Hepatocyte (in vitro differentiated cells): ENCODE data around the gene PPDPF.
"Not testable (repeated sequence)": the region's sequence is repeated elsewhere in the genome, so short reads cannot be mapped to it uniquely, and the experiment has no call there.

ENCODE experiments used
- CTCF ChIP-seq: fragments of 200-600 bp; sonication (generic); IDR thresholded peaks from 2 replicates; pipeline ENCODE4 v1.5.1; 2016; ENCODE audit warnings: antibody characterized with exemption, mild to moderate bottlenecking; ENCODE audit not compliant: poor library complexity
- EZH2 ChIP-seq: fragments of 200-600 bp; sonication (generic); IDR thresholded peaks from 2 replicates; pipeline ENCODE4 v1.6.1; 2016; ENCODE audit warnings: antibody characterized with exemption, mild to moderate bottlenecking, borderline replicate concordance
- EZH2phosphoT487 ChIP-seq: fragments of 200-600 bp; sonication (generic); IDR thresholded peaks from one replicate; pipeline ENCODE4 v1.6.1; 2018; ENCODE audit warnings: antibody characterized with exemption, mild to moderate bottlenecking, low read depth, moderate library complexity; ENCODE audit not compliant: unreplicated experiment, severe bottlenecking

GRCh38 chr20:63571087-63571478 is 50.5 kb downstream of the PPDPF start:
- not testable (repeated sequence) for TF ChIP-seq CTCF, EZH2, EZH2phosphoT487
